DMS79 treated with DMSO at 0.1 percent for 48 hours (cell line): ENCODE results near the gene CHST8.
A peak's percentile ranks its signal among the peaks of the same experiment; 100 is the strongest.

Source experiments
- DNase-seq: peaks from one replicate; lab custom pipeline; 2025; lab: John Stamatoyannopoulos, UW

The CHST8 gene

GRCh38 chr19:33795370-33796163 is 173.8 kb downstream of the CHST8 start:
- DNase-seq: peak; percentile 67

GRCh38 chr19:33796164-33796875 is 174.6 kb downstream of the CHST8 start, which contains the start of gene KCTD15:
Gene KCTD15 (plus strand): TSS chr19:33796870. CDS start chr19:33800455, 3,585 bp downstream.
- peak; percentile 19 for DNase-seq

- DNase-seq: no peak
Observed at GRCh38 chr19:33797802-33798671, 176.3 kb downstream of the CHST8 start.

GRCh38 chr19:33798681-33799111 is 176.9 kb downstream of the CHST8 start:
- no peak for DNase-seq

GRCh38 chr19:33799476-33799875 is 177.7 kb downstream of the CHST8 start:
- no peak for DNase-seq

GRCh38 chr19:33800012-33800680 is 178.4 kb downstream of the CHST8 start:
- no peak for DNase-seq

- no peak for DNase-seq
Observed at GRCh38 chr19:33801411-33801810, 179.7 kb downstream of the CHST8 start.

- no peak for DNase-seq
Observed at GRCh38 chr19:33802001-33802400, 180.2 kb downstream of the CHST8 start.

GRCh38 chr19:33802801-33803200 is 181.0 kb downstream of the CHST8 start:
- no peak for DNase-seq

GRCh38 chr19:33803383-33803782 is 181.6 kb downstream of the CHST8 start:
- no peak for DNase-seq

- no peak for DNase-seq
Observed at GRCh38 chr19:33804021-33804799, 182.5 kb downstream of the CHST8 start.

- no peak for DNase-seq
Observed at GRCh38 chr19:33805313-33805712, 183.6 kb downstream of the CHST8 start.

GRCh38 chr19:33805840-33806433 is 184.2 kb downstream of the CHST8 start:
- no peak for DNase-seq

- no peak for DNase-seq
Observed at GRCh38 chr19:33806434-33806881, 184.7 kb downstream of the CHST8 start.

GRCh38 chr19:33808399-33808798 is 186.6 kb downstream of the CHST8 start:
- DNase-seq: no peak

GRCh38 chr19:33809960-33810359 is 188.2 kb downstream of the CHST8 start:
- DNase-seq: no peak

- DNase-seq: no peak
Observed at GRCh38 chr19:33810821-33811220, 189.1 kb downstream of the CHST8 start.

GRCh38 chr19:33811246-33811645 is 189.5 kb downstream of the CHST8 start:
- DNase-seq: no peak

- no peak for DNase-seq
Observed at GRCh38 chr19:33811736-33812387, 190.1 kb downstream of the CHST8 start.
